B cell (primary cell): Measurements from ENCODE around the gene NPW. TPM values are rescaled to one million over a fixed set of nuclear protein-coding genes. Genes with fewer than 3 reads are reported as not detected.
A peak's percentile ranks its signal among the peaks of the same experiment; 100 is the strongest.

Experiments
- ATAC-seq: fragments of 200-7000 bp; cut with Tn5 transposase; one replicate; pipeline ENCODE4 v1.10.0; 2021; ENCODE audit warnings: low read depth, mild to moderate bottlenecking, moderate number of reproducible peaks, moderate library complexity
- CTCF ChIA-PET: fragments of 350-600 bp; sonication (Branson Sonifier 250); formaldehyde crosslinking; loops from one replicate; lab custom pipeline; 2021; ENCODE audit warnings: antibody characterized with exemption, inconsistent platforms; lab: Charles Lee
- POLR2A ChIA-PET: fragments of 350-600 bp; sonication (Branson Sonifier 250); formaldehyde crosslinking; loops from one replicate; lab custom pipeline; 2021; ENCODE audit warnings: antibody characterized with exemption; lab: Charles Lee
- DNase-seq: peaks from one replicate; pipeline ENCODE4 v3.0.0; 2013
- H2AFZ ChIP-seq: 2 replicates; pipeline ENCODE4 v1.6.1; 2012; ENCODE audit warnings: mild to moderate bottlenecking, low read depth, low read length; ENCODE audit not compliant: insufficient read depth, poor library complexity, severe bottlenecking
- H3K27ac ChIP-seq, 2 donors: 1 replicate in 1 of 2; 2 replicates in 1 of 2; pipeline ENCODE4 v1.5.1; 2012 to 2013; ENCODE audit warnings: low read length in 2 of 2, mild to moderate bottlenecking in 2 of 2, moderate library complexity in 1 of 2
- H3K27me3 ChIP-seq, 4 experiments: fragments of 200-600 bp in 1 of 4; sonication (generic) in 1 of 4; replicated peaks in 1 of 4; 1 replicate in 2 of 4; 2 replicates in 2 of 4; pipeline versions ENCODE4 v1.6.1 to v1.7.0; 2013 to 2016; ENCODE audit warnings: low read length in 3 of 4, mild to moderate bottlenecking in 2 of 4, mixed read lengths in 1 of 4, moderate library complexity in 1 of 4; ENCODE audit not compliant: insufficient read depth in 4 of 4, control insufficient read depth in 3 of 4; ENCODE audit errors: control extremely low read depth in 1 of 4
- H3K36me3 ChIP-seq, 2 experiments: replicated peaks in 1 of 2; 1 replicate in 1 of 2; 2 replicates in 1 of 2; pipeline versions ENCODE4 v1.6.1 to v1.7.1; 2013; ENCODE audit warnings: low read length in 1 of 2; ENCODE audit not compliant: insufficient read depth in 2 of 2, control insufficient read depth in 1 of 2; ENCODE audit errors: control extremely low read depth in 1 of 2, extremely low read depth in 1 of 2
- H3K4me1 ChIP-seq, 2 donors: fragments of 200-600 bp in 1 of 2; sonication (generic) in 1 of 2; 1 replicate in 1 of 2; 2 replicates in 1 of 2; pipeline versions ENCODE4 v1.5.1 to v1.6.1; 2013 to 2017; ENCODE audit warnings: low read length in 2 of 2; ENCODE audit not compliant: control insufficient read depth in 2 of 2, insufficient read depth in 2 of 2
- H3K4me2 ChIP-seq: replicated peaks from 2 replicates; pipeline ENCODE3; 2012; ENCODE audit warnings: mild to moderate bottlenecking, low read depth, low read length; ENCODE audit not compliant: poor library complexity, severe bottlenecking
- H3K4me3 ChIP-seq, 5 experiments: fragments of 200-600 bp in 1 of 5; sonication (generic) in 1 of 5; 1 replicate in 3 of 5; 2 replicates in 2 of 5; pipeline versions ENCODE4 v1.5.1 to v1.7.0; 2011 to 2016; ENCODE audit warnings: low read length in 4 of 5, mild to moderate bottlenecking in 4 of 5, low read depth in 2 of 5, control low read depth in 1 of 5, moderate library complexity in 1 of 5; ENCODE audit not compliant: insufficient read depth in 1 of 5; ENCODE audit errors: control extremely low read depth in 1 of 5, extremely low read depth in 1 of 5
- H3K79me2 ChIP-seq: fragments of 200-600 bp; sonication (generic); one replicate; pipeline ENCODE4 v1.6.0; 2016; ENCODE audit warnings: low read length; ENCODE audit not compliant: control insufficient read depth, insufficient read depth
- H3K9ac ChIP-seq: fragments of 200-600 bp; sonication (generic); 2 replicates; pipeline ENCODE4 v1.6.1; 2017; ENCODE audit warnings: mild to moderate bottlenecking, low read length, moderate library complexity
- H3K9me3 ChIP-seq, 3 donors: one replicate each; pipeline versions ENCODE4 v1.6.1 to v1.7.1; 2013; ENCODE audit warnings: low read length in 2 of 3; ENCODE audit not compliant: control insufficient read depth in 2 of 3, insufficient read depth in 1 of 3; ENCODE audit errors: control extremely low read depth in 1 of 3
- H4K20me1 ChIP-seq: 2 replicates; pipeline ENCODE4 v1.6.0; 2012; ENCODE audit warnings: mild to moderate bottlenecking, low read length; ENCODE audit not compliant: insufficient read depth, control insufficient read depth, poor library complexity, severe bottlenecking
- H3K27ac Mint-ChIP-seq: one replicate; pipeline ENCODE4 v1.8.0; 2021; ENCODE audit warnings: mixed read lengths
- H3K27me3 Mint-ChIP-seq: one replicate; pipeline ENCODE4 v1.8.0; 2021; ENCODE audit warnings: mixed read lengths
- H3K4me1 Mint-ChIP-seq: one replicate; pipeline ENCODE4 v1.8.0; 2021; ENCODE audit warnings: mixed read lengths
- H3K4me3 Mint-ChIP-seq: one replicate; pipeline ENCODE4 v1.8.0; 2021; ENCODE audit warnings: mixed read lengths
- H3K9me3 Mint-ChIP-seq: one replicate; pipeline ENCODE4 v1.8.0; 2022; ENCODE audit warnings: mixed read lengths; ENCODE audit not compliant: insufficient read depth
- CTCF ChIP-seq: fragments of 200-600 bp; IDR thresholded peaks from one replicate; pipeline ENCODE4 v1.8.0; 2022; ENCODE audit warnings: antibody characterized with exemption, mild to moderate bottlenecking
- EZH2 ChIP-seq: IDR thresholded peaks from 2 replicates; pipeline ENCODE4 v1.6.1; 2012; ENCODE audit warnings: borderline replicate concordance, low read depth, mild to moderate bottlenecking, moderate library complexity, low read length; ENCODE audit not compliant: insufficient read depth, poor library complexity, severe bottlenecking
- WGBS: methylation state at CpG from one replicate; pipeline ENCODE4 v1.1.5; 2013; ENCODE audit warnings: missing lambda C conversion rate; ENCODE audit not compliant: insufficient coverage; 5-methylcytosine and 5-hydroxymethylcytosine counted together
- intact Hi-C: fragments of 100-400 bp; cut with micrococcal nuclease; formaldehyde crosslinking; loops from one replicate; pipeline ENCODE4 v1.10.0; 2022
- polyA plus RNA-seq: library from polyadenylated mRNA; depleted of rRNA; stranded (reverse); fragments of >200 nt; gene quantifications from 2 replicates; pipeline ENCODE4 v1.2.3, GENCODE V29; 2012
- total RNA-seq, 2 donors: library from RNA; stranded (reverse); fragments of 120-200 nt in 1 of 2; gene quantifications; 1 replicate in 1 of 2; 2 replicates in 1 of 2; pipeline versions ENCODE4 v1.2.3 to v1.2.4, GENCODE V29; 2013 to 2022

The NPW gene
- total and polyA plus RNA-seq, 2 donors (not counting 1 experiment from before 2014, with no cell fraction given): 0.13 to 1.7 TPM

- H3K4me3 ChIP-seq: no peak overlapping the region
- H4K20me1 ChIP-seq: no peaks in the 10 kb centered on the region
- no peak overlapping the region for H3K4me2 ChIP-seq
- H3K27ac ChIP-seq: no peak overlapping the region
- peaks cover 0 to 63% (median 26%) of the 10 kb centered on the region in 4 experiments for H3K27me3 ChIP-seq
- H3K79me2 ChIP-seq: no peaks in the 10 kb centered on the region
- WGBS: 95% methylated on average over 12 of the region's 12 CpGs
- ChIA-PET POLR2A (no interaction called here), CTCF (interaction anchor here (1.0 to 4.7 kb wide), 4 partner anchors 24 to 130 kb away, joined by 3 to 35 read pairs (median 15); partner anchors contain the start of genes NTHL1, RAB26, TRAF7 and TSC2)
- no peak overlapping the region for H2AFZ ChIP-seq
- H3K27me3 Mint-ChIP-seq: peaks cover 24% of the 10 kb centered on the region
- H3K9me3 Mint-ChIP-seq: no peaks in the 10 kb centered on the region
- no peak for DNase-seq
- H3K4me1 ChIP-seq: peaks cover 34 to 41% of the 10 kb centered on the region in 2 donors
- no peaks in the 10 kb centered on the region for H3K36me3 ChIP-seq
- H3K9ac ChIP-seq: no peak overlapping the region
- no peaks in the 10 kb centered on the region for H3K9me3 ChIP-seq
- H3K27ac Mint-ChIP-seq: peak overlapping the region; percentile 61
- peak overlapping the region; percentile 55 for H3K4me3 Mint-ChIP-seq
- TF ChIP-seq EZH2 (no peak), CTCF (no peak)
- peaks cover 19% of the 10 kb centered on the region for H3K4me1 Mint-ChIP-seq
- intact Hi-C loops: loop anchor here (10.0 kb wide), 2 partner anchors 231 to 481 kb away; partner anchors contain the start of gene ECI1
- ATAC-seq: no peak
Observed at GRCh38 chr16:2024032-2024420, 4.4 kb downstream of the NPW start.

GRCh38 chr16:2025251-2025650 is 5.7 kb downstream of the NPW start:
- intact Hi-C loops: loop anchor here (10.0 kb wide), 2 partner anchors 230 to 480 kb away; partner anchors contain the start of gene ECI1

More at GRCh38 chr16:2025251-2025650, 5.7 kb downstream of the NPW start:
- H2AFZ ChIP-seq: no peak overlapping the region
- 100% methylated on average over 14 of the region's 14 CpGs for WGBS
- ChIA-PET CTCF (interaction anchor here (2.7 to 4.7 kb wide), 2 partner anchors 115 to 129 kb away, joined by 24 to 35 read pairs; partner anchors contain the start of gene TRAF7), POLR2A (no interaction called here)
- no peak overlapping the region for H3K4me2 ChIP-seq
- H3K27me3 Mint-ChIP-seq: peaks cover 21% of the 10 kb centered on the region
- H3K4me1 Mint-ChIP-seq: peaks cover 19% of the 10 kb centered on the region
- H3K79me2 ChIP-seq: no peaks in the 10 kb centered on the region
- no peak overlapping the region for H3K27ac Mint-ChIP-seq
- peaks cover 0 to 56% (median 22%) of the 10 kb centered on the region in 4 experiments for H3K27me3 ChIP-seq
- no peaks in the 10 kb centered on the region for H3K9me3 ChIP-seq
- no peak overlapping the region for H3K9ac ChIP-seq
- no peaks in the 10 kb centered on the region for H3K9me3 Mint-ChIP-seq
- H3K27ac ChIP-seq: no peak overlapping the region
- ATAC-seq (no peak), DNase-seq (no peak)
- H3K4me3 Mint-ChIP-seq: peak overlapping the region; percentile 56
- TF ChIP-seq EZH2 (no peak), CTCF (no peak)
- peaks cover 28 to 30% of the 10 kb centered on the region in 2 donors for H3K4me1 ChIP-seq
- H3K4me3 ChIP-seq: no peak overlapping the region
- H3K36me3 ChIP-seq: no peaks in the 10 kb centered on the region
- no peaks in the 10 kb centered on the region for H4K20me1 ChIP-seq
